GM23248 (cell line): ENCODE data around the gene BCL2. TPM values are rescaled to one million over a fixed set of nuclear protein-coding genes. Genes with fewer than 3 reads are reported as not detected.

Experiments used
- DNase-seq: peaks from one replicate; pipeline ENCODE4 v3.0.0-alpha.2; 2015
- H2AFZ ChIP-seq: fragments of 200-600 bp; sonication (generic); 2 replicates; pipeline ENCODE4 v1.6.1; 2016; ENCODE audit warnings: antibody characterized with exemption
- H3F3A ChIP-seq: fragments of 200-600 bp; sonication (generic); 2 replicates; pipeline ENCODE4 v1.6.1; 2016; ENCODE audit warnings: mild to moderate bottlenecking, antibody characterized with exemption, mixed run types; ENCODE audit not compliant: insufficient read depth
- H3K27ac ChIP-seq: fragments of 200-600 bp; sonication (generic); 2 replicates; pipeline ENCODE4 v1.5.1; 2016; ENCODE audit warnings: mild to moderate bottlenecking
- H3K27me3 ChIP-seq: fragments of 200-600 bp; sonication (generic); replicated peaks from 2 replicates; pipeline ENCODE4 v1.6.1; 2016; ENCODE audit warnings: mild to moderate bottlenecking; ENCODE audit not compliant: insufficient read depth
- H3K36me3 ChIP-seq: fragments of 200-600 bp; sonication (generic); 2 replicates; pipeline ENCODE4 v1.6.1; 2016; ENCODE audit warnings: low read depth, mild to moderate bottlenecking
- H3K4me1 ChIP-seq: fragments of 200-600 bp; sonication (generic); 2 replicates; pipeline ENCODE4 v1.6.1; 2016; ENCODE audit warnings: mild to moderate bottlenecking; ENCODE audit not compliant: insufficient read depth
- H3K4me2 ChIP-seq: fragments of 200-600 bp; sonication (generic); one replicate; pipeline ENCODE4 v1.6.1; 2016; ENCODE audit warnings: mild to moderate bottlenecking; ENCODE audit not compliant: unreplicated experiment
- H3K4me3 ChIP-seq: fragments of 200-600 bp; sonication (generic); 2 replicates; pipeline ENCODE4 v1.5.1; 2016; ENCODE audit warnings: mild to moderate bottlenecking
- H3K79me2 ChIP-seq: fragments of 200-600 bp; sonication (generic); 2 replicates; pipeline ENCODE4 v1.6.1; 2016; ENCODE audit warnings: mild to moderate bottlenecking; ENCODE audit not compliant: insufficient read depth
- H3K9ac ChIP-seq: fragments of 200-600 bp; sonication (generic); 2 replicates; pipeline ENCODE4 v1.6.1; 2016; ENCODE audit warnings: mild to moderate bottlenecking
- H3K9me2 ChIP-seq: fragments of 200-600 bp; sonication (generic); 2 replicates; pipeline ENCODE4 v1.6.1; 2016; ENCODE audit warnings: mixed run types, mild to moderate bottlenecking, moderate library complexity; ENCODE audit not compliant: insufficient read depth
- H3K9me3 ChIP-seq: fragments of 200-600 bp; sonication (generic); one replicate; pipeline ENCODE4 v1.6.1; 2017; ENCODE audit warnings: low read depth
- H4K20me1 ChIP-seq: fragments of 200-600 bp; sonication (generic); 2 replicates; pipeline ENCODE4 v1.6.0; 2016; ENCODE audit not compliant: insufficient read depth
- EZH2 ChIP-seq: fragments of 200-600 bp; sonication (generic); IDR thresholded peaks from 2 replicates; pipeline ENCODE4 v1.6.1; 2018; ENCODE audit warnings: antibody characterized with exemption, mild to moderate bottlenecking; ENCODE audit not compliant: insufficient read depth, poor library complexity, severe bottlenecking
- EZH2phosphoT487 ChIP-seq: fragments of 200-600 bp; sonication (generic); IDR thresholded peaks from 2 replicates; pipeline ENCODE4 v1.6.1; 2018; ENCODE audit warnings: antibody characterized with exemption, moderate library complexity, mild to moderate bottlenecking, low read depth; ENCODE audit not compliant: insufficient read depth
- WGBS, 2 experiments: methylation state at CpG; one replicate each; pipeline ENCODE4 v1.1.6; 2015 to 2017; ENCODE audit warnings: low lambda C conversion rate in 2 of 2, low coverage in 1 of 2; ENCODE audit errors: missing lambda C conversion rate in 2 of 2; 5-methylcytosine and 5-hydroxymethylcytosine counted together
- in situ Hi-C: fragments of 300-500 bp; cut with MboI; formaldehyde crosslinking; loops from 2 replicates; pipeline ENCODE4 v1.15.0; 2020
- polyA plus RNA-seq: library from polyadenylated mRNA; unstranded; fragments of >200 nt; fragmentation: Nextera tagmentation; extraction: Ambion mirVana; gene quantifications from 2 replicates; pipeline ENCODE4 v1.2.1, GENCODE V29; 2016
- total RNA-seq: library from RNA; depleted of rRNA; stranded (reverse); fragments of >200 nt; shearing (Covaris generic); gene quantifications from 2 replicates; pipeline ENCODE4 v1.2.3, GENCODE V29; 2014

BCL2 gene
- total and polyA plus RNA-seq, 2 experiments from 2014 or later, result 0.30 to 1.5 TPM

GRCh38 chr18:63262369-63263335, 56.9 kb downstream of the BCL2 start:
- H3K4me2 ChIP-seq, result no peak overlapping the region
- no peaks in the 10 kb centered on the region for H3K36me3 ChIP-seq
- H3K4me3 ChIP-seq, result no peak overlapping the region
- no peaks in the 10 kb centered on the region for H3K27me3 ChIP-seq
- H3K9ac ChIP-seq, result no peak overlapping the region
- no peaks in the 10 kb centered on the region for H3K9me3 ChIP-seq
- no peaks in the 10 kb centered on the region for H3K9me2 ChIP-seq
- H3K79me2 ChIP-seq, result no peaks in the 10 kb centered on the region
- no peak overlapping the region for H3K27ac ChIP-seq
- no peaks in the 10 kb centered on the region for H3F3A ChIP-seq
- H2AFZ ChIP-seq, result no peak overlapping the region
- WGBS, 2 experiments, result 47% methylated on average over 12 of the region's 12 CpGs
- no peak for TF ChIP-seq EZH2
- no peak for TF ChIP-seq EZH2phosphoT487
- H3K4me1 ChIP-seq, result no peaks in the 10 kb centered on the region
- in situ Hi-C loops, result no loop called here
- no peak for DNase-seq
- no peaks in the 10 kb centered on the region for H4K20me1 ChIP-seq

- H3K79me2 ChIP-seq, result no peaks in the 10 kb centered on the region
- H3K4me1 ChIP-seq, result no peaks in the 10 kb centered on the region
- TF ChIP-seq EZH2phosphoT487 (no peak), EZH2 (no peak)
- H3K27ac ChIP-seq, result no peak overlapping the region
- H3K4me2 ChIP-seq, result no peak overlapping the region
- 90 to 91% methylated on average over 3 of the region's 3 CpGs for WGBS, 2 experiments
- H3K9ac ChIP-seq, result no peak overlapping the region
- no peaks in the 10 kb centered on the region for H3F3A ChIP-seq
- DNase-seq, result no peak
- H3K9me2 ChIP-seq, result no peaks in the 10 kb centered on the region
- no peaks in the 10 kb centered on the region for H3K27me3 ChIP-seq
- no peaks in the 10 kb centered on the region for H4K20me1 ChIP-seq
- in situ Hi-C loops, result no loop called here
- H3K9me3 ChIP-seq, result no peaks in the 10 kb centered on the region
- no peaks in the 10 kb centered on the region for H3K36me3 ChIP-seq
- H3K4me3 ChIP-seq, result no peak overlapping the region
- no peak overlapping the region for H2AFZ ChIP-seq
Observed at GRCh38 chr18:63261029-63261428, 58.5 kb downstream of the BCL2 start.

DNA sequence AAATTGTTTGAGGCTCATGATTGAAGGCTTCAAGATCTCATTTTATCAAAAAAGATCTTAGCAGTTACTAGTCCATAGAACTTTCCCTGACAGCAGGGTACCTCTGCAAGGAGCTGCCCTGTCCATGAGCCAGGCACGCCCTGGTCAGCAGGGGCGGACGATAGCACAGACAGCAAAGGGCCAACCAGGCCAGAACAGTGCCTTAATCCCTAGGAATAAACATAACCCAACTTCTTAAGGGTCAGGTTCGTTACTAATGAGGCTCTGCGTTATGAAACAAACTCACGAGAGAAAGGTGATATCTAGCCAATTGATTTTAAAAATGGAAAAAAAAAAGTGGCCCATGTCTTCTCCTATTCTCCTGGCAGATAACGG, 59.2 kb downstream of the BCL2 start:
- in situ Hi-C loops, result no loop called here
- Histone ChIP-seq H2AFZ (no peak overlapping the region), H3K9me2 (no peaks in the 10 kb centered on the region), H3F3A (no peaks in the 10 kb centered on the region), H3K27me3 (no peaks in the 10 kb centered on the region), H3K4me3 (no peak overlapping the region), H4K20me1 (no peaks in the 10 kb centered on the region), H3K9ac (no peak overlapping the region), H3K4me1 (no peaks in the 10 kb centered on the region), H3K9me3 (no peaks in the 10 kb centered on the region), H3K4me2 (no peak overlapping the region), H3K27ac (no peak overlapping the region), H3K36me3 (no peaks in the 10 kb centered on the region), H3K79me2 (no peaks in the 10 kb centered on the region)
- WGBS, 2 experiments, result 92% methylated on average over 7 of the region's 7 CpGs
- no peak for DNase-seq
- TF ChIP-seq EZH2 (no peak), EZH2phosphoT487 (no peak)

DNA sequence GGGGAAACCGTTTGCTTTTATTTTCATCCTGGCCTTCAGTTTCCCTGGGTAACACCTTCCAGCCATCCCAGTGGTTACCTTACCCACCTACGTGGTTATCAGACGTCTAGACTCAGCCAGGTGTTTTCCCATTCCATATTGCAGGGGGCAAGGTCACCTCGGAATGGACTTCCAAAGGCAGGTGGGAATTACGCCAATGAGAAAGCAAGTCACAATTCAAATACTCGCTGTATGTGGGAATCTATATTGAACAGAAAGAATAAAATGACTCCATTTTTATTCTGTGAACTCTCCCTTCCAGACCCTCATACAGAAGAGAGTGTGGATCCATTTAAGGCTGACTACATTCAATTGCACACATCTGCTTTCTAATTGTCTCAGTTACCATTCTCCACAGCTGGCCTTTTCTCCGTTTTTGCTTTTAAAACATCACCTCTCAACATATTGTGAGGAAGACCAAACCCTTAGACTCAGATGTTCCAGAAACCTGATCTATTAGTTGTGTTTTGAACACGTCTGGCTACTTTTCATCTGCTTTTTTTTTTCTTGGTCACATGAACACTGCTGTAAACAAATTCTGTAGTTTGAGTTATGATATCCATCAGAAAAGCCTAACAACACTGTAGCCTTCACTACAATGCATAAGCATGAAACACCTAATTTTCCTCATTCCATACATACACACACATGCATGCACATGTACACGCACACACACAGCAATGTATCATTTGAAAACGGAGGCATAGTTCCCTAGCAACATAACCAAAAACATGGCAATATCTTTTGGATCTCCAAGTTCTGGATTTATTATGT, 59.8 kb downstream of the BCL2 start:
- Histone ChIP-seq H3K9me3 (no peaks in the 10 kb centered on the region), H3K79me2 (no peaks in the 10 kb centered on the region), H3K27me3 (no peaks in the 10 kb centered on the region), H3K27ac (no peak overlapping the region), H4K20me1 (no peaks in the 10 kb centered on the region), H3F3A (no peaks in the 10 kb centered on the region), H2AFZ (no peak overlapping the region), H3K4me1 (no peaks in the 10 kb centered on the region), H3K4me3 (no peak overlapping the region), H3K9me2 (no peaks in the 10 kb centered on the region), H3K4me2 (no peak overlapping the region), H3K36me3 (no peaks in the 10 kb centered on the region), H3K9ac (no peak overlapping the region)
- no peak for DNase-seq
- no peak for TF ChIP-seq EZH2phosphoT487
- TF ChIP-seq EZH2, result no peak
- in situ Hi-C loops, result no loop called here
- WGBS, 2 experiments, result 78 to 80% methylated on average over 10 of the region's 10 CpGs
